ENCODE results near the gene PPM1H. TPM values are rescaled to one million over a fixed set of nuclear protein-coding genes. Genes with fewer than 3 reads are reported as not detected.
A peak's percentile ranks its signal among the peaks of the same experiment; 100 is the strongest.

Gene PPM1H
- total RNA-seq, 1 donor from 2014 or later: 3.9 TPM

DNA sequence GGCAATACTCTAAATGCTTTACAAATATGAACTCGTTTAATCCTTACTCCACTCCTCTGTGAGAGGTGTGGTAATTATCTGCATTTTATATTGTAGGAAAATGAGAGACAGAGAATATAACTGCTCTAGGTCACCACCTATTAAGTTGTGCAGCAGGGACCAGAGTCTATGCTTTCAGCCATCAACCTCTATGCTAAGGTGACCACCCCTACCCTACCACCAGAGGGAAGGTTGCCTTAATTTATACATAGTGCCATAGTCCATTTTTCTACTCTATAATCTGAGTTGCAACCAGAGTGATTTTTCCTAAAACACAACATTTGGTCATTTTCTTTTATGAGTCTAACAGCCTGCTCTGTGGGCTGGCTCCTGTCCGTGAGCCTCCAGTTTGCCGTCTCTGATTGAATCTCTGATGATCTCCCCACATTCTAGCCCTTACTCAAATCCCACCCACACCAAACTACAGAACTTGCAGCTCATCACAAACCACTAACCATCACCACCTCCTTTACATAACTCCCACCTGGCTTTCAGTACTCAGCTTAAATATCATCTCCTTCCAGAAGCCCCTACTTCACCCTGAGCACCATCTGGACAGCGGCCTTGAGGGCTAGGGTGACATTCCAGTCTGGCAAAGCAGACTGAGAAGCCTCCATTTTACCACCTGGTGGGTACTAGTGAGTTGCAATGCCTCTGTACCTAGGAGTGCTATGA is 126.6 kb downstream of the PPM1H start:
- no peak for DNase-seq (ENCODE audit: low read depth)
- TF ChIP-seq, protein P1, sequence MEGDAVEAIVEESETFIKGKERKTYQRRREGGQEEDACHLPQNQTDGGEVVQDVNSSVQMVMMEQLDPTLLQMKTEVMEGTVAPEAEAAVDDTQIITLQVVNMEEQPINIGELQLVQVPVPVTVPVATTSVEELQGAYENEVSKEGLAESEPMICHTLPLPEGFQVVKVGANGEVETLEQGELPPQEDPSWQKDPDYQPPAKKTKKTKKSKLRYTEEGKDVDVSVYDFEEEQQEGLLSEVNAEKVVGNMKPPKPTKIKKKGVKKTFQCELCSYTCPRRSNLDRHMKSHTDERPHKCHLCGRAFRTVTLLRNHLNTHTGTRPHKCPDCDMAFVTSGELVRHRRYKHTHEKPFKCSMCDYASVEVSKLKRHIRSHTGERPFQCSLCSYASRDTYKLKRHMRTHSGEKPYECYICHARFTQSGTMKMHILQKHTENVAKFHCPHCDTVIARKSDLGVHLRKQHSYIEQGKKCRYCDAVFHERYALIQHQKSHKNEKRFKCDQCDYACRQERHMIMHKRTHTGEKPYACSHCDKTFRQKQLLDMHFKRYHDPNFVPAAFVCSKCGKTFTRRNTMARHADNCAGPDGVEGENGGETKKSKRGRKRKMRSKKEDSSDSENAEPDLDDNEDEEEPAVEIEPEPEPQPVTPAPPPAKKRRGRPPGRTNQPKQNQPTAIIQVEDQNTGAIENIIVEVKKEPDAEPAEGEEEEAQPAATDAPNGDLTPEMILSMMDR (conservative IDR thresholded peaks at IDR 0.05; ENCODE audit: low read depth, low read length): no peak
- H3K4me3 ChIP-seq (ENCODE audit: low read depth, low read length): no peak overlapping the region

DNA sequence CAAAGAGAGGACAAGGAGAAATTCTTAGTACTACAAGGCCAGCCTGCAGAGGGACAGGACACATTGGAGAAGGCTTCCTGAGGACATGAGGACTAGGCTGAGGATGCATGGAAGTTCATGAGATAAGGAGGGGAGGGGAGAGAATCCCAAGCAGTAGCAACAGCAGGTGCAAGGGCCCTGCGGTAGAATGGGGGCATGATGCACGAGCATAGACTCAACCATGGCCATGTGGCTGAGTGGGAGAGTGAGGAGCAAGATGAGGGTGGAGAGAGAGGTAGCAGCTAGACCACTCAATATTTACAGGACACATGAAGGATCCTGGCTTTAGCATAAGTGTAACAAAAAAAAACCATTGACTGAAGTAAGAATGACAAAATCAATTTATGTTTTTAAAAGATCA is 128.1 kb downstream of the PPM1H start:
- no peak for DNase-seq (ENCODE audit: low read depth)
- TF ChIP-seq, protein P1 (conservative IDR thresholded peaks at IDR 0.05; ENCODE audit: low read depth, low read length): no peak
- H3K4me3 ChIP-seq (ENCODE audit: low read depth, low read length): no peak overlapping the region

DNA sequence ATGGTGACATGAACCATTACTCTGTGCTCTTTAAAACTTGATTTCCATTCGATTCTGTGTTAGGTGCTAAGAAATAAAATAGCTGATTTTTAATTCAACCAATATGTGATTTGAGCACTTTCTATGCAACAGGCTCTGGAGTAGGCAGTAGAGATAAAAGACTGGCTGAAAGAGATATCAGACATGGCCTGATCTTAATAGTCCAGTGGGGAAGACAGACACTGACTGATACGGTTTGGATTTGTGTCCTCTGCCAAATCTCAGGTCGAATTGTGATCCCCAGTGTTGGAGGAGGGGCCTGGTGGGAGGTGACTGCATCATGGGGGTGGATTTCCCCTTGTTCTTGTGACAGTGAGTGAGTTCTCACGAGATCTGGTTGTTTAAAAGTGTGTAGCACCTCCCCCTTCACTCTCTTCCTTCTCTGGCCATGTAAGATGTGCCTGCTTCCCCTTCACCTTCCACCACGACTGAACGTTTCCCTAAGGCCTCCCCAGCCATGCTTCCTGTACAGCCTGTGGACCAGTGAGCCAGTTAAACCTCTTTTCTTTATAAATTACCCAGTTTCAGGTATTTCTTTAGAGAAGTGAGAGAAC is 128.6 kb downstream of the PPM1H start:
- H3K4me3 ChIP-seq (ENCODE audit: low read depth, low read length): no peak overlapping the region
- DNase-seq (ENCODE audit: low read depth): no peak
- TF ChIP-seq, protein P1 (conservative IDR thresholded peaks at IDR 0.05; ENCODE audit: low read depth, low read length): no peak

DNA sequence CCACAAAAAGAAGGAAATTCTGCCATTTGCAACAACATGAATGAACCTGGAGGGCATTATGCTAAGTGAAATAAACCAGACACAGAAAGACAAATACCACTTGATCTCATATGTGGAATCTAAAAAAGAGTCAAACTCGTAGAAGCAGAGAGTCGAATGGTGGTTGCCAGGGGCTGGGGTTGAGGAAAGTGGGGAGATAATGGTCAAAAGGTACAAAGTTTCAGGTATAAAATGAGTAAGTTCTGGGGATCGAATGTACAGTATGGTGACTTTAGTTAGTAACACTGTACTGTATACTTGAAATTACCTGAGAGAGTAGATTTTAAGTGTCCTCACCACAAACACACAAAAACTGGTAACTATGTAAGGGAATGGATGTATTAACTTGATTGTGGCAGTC is 129.4 kb downstream of the PPM1H start:
- H3K4me3 ChIP-seq (ENCODE audit: low read depth, low read length): no peak overlapping the region
- no peak for DNase-seq (ENCODE audit: low read depth)
- TF ChIP-seq, protein P1 (conservative IDR thresholded peaks at IDR 0.05; ENCODE audit: low read depth, low read length): no peak

DNA sequence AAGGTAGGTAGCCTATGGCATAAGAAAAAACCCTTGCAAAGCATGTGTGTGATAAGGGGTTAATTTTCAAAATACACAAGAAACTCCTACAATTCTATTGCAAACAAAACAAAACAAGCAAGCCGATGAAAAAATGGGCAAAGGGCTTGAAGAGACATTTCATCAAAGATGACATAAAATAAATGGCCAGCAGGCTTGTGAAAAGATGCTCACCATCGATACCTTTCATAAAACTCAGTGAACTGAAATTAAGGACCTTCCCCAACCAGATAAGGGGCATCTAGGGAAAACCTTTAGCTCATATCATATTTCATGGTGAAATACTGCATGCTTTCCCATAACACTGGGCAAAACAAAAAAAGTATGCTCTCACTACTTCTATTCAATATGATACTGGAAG is 131.2 kb downstream of the PPM1H start:
- DNase-seq (ENCODE audit: low read depth): no peak
- H3K4me3 ChIP-seq (ENCODE audit: low read depth, low read length): no peak overlapping the region
- TF ChIP-seq, protein P1 (conservative IDR thresholded peaks at IDR 0.05; ENCODE audit: low read depth, low read length): no peak

DNA sequence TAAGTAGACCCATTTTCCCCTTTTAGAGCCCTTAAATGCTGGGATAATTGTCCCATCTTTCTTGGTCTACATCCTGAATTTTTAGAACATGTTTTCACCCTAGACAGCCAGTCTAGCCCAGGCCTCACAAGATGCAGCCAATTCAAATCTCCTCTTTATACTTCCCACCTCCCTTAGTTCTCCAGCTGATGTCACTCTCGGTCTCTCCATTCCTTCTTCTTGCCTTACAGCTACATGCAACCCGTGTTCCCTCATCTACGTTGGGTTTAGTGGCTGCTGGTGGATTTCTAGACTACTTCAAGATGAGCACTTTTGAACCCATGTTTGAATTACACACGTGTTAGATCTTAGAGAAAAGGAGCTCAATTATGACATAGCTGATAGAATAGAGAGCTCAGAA is 132.0 kb downstream of the PPM1H start:
- TF ChIP-seq, protein P1 (conservative IDR thresholded peaks at IDR 0.05; ENCODE audit: low read depth, low read length): peak; percentile 33
- no peak overlapping the region for H3K4me3 ChIP-seq (ENCODE audit: low read depth, low read length)
- DNase-seq (ENCODE audit: low read depth): no peak

DNA sequence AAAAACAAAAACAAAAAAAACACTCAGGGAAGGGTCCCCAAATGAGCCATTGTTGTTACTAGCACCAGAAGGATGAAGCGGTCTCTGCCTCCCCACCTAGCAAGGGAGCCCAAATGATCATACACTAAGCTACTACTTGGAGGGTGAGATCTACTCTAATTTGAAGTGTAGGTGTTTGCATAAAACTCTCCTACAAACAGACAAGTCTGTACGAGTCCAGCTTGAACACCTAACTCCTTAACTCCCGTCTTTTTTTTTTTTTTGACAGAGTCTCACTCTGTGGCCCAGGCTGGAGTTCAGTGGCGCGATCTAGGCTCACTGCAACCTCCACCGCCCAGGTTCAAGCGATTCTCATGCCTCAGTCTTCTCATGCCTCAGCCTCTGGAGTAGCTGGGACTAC is 132.6 kb downstream of the PPM1H start:
- TF ChIP-seq, protein P1 (conservative IDR thresholded peaks at IDR 0.05; ENCODE audit: low read depth, low read length): no peak
- no peak overlapping the region for H3K4me3 ChIP-seq (ENCODE audit: low read depth, low read length)
- no peak for DNase-seq (ENCODE audit: low read depth)
